K562 (cell line): ENCODE measurements around the gene NEMP2.

Experiments used
- HNRNPK ChIP-seq: fragments of 200-400 bp; formaldehyde crosslinking; IDR thresholded peaks from one replicate; pipeline ENCODE4 v1.6.1; 2018; ENCODE audit warnings: mild to moderate bottlenecking, low read depth, low read length; ENCODE audit not compliant: poor library complexity, severe bottlenecking
- PKNOX1 ChIP-seq: fragments of 450-650 bp; IDR thresholded peaks from 2 replicates; pipeline ENCODE4 v1.6.1; 2016
- POLR2A ChIP-seq: fragments of 450-650 bp; conservative IDR thresholded peaks from 2 replicates; pipeline ENCODE4 v1.6.1; 2016
- RFX1 ChIP-seq: fragments of 450-650 bp; IDR thresholded peaks from 2 replicates; pipeline ENCODE4 v1.6.1; 2016; ENCODE audit warnings: mild to moderate bottlenecking, moderate library complexity
- SIN3A ChIP-seq, 2 experiments: fragments of 150-350 bp in 1 of 2; IDR thresholded peaks; 2 replicates each; pipeline ENCODE4 v1.6.1; 2011 to 2016; ENCODE audit warnings: borderline replicate concordance in 2 of 2, low read depth in 2 of 2, low read length in 2 of 2, mild to moderate bottlenecking in 2 of 2, moderate library complexity in 2 of 2; ENCODE audit not compliant: control insufficient read depth in 1 of 2
- TAF1 ChIP-seq: IDR thresholded peaks from 2 replicates; pipeline ENCODE4 v1.6.1; 2011; ENCODE audit warnings: mild to moderate bottlenecking, low read length, moderate library complexity; ENCODE audit not compliant: insufficient read depth, control insufficient read depth, severe bottlenecking; ENCODE audit errors: extremely low read depth
- ZFP91 ChIP-seq: sonication (generic); formaldehyde crosslinking; IDR thresholded peaks from 2 replicates; pipeline ENCODE4 v1.8.0; 2022; ENCODE audit warnings: mild to moderate bottlenecking, missing genetic modification reagents
- TF ChIP-seq, protein P1 (sequence below): sonication (generic); IDR thresholded peaks from 2 replicates; pipeline ENCODE4 v1.6.1; 2016
- TF ChIP-seq, protein P2 (sequence below): IDR thresholded peaks from 2 replicates; pipeline ENCODE4 v1.6.1; 2012; ENCODE audit warnings: low read depth, low read length, improper control_type of control experiment, borderline replicate concordance
- TF ChIP-seq, protein P3 (sequence below): fragments of 250-450 bp; sonication (Bioruptor Pico); IDR thresholded peaks from 2 replicates; pipeline ENCODE4 v1.5.0; 2020; ENCODE audit warnings: mild to moderate bottlenecking
- TF ChIP-seq, protein P4 (sequence below): sonication (generic); formaldehyde crosslinking; IDR thresholded peaks from 2 replicates; pipeline ENCODE4 v1.8.0; 2022; ENCODE audit warnings: missing genetic modification reagents, mild to moderate bottlenecking, borderline replicate concordance
- TF ChIP-seq, protein P5 (sequence below), 3 experiments: IDR thresholded peaks in 2 of 3; conservative IDR thresholded peaks in 1 of 3; 2 replicates each; pipeline ENCODE4 v1.5.1; 2011 to 2012; ENCODE audit warnings: low read length in 3 of 3, mild to moderate bottlenecking in 3 of 3, control low read depth in 2 of 3, improper control_type of control experiment in 1 of 3, inconsistent platforms in 1 of 3, low read depth in 1 of 3, mixed read lengths in 1 of 3, moderate library complexity in 1 of 3; ENCODE audit not compliant: insufficient read depth in 2 of 3

GRCh38 chr2:190497428-190497827 is 37.1 kb downstream of the NEMP2 start:
- TF ChIP-seq HNRNPK (no peak), TAF1 (no peak), ZFP91 (CRISPR knock-in tag) (no peak), RFX1 (peak; percentile 65), POLR2A (no peak), PKNOX1 (peak; percentile 70), SIN3A (IDR thresholded peaks at IDR 0.05; ENCODE audit: borderline replicate concordance in 2 of 2, control insufficient read depth in 1 of 2, low read depth in 2 of 2, low read length in 2 of 2) (no peak)
- TF ChIP-seq, protein P1, sequence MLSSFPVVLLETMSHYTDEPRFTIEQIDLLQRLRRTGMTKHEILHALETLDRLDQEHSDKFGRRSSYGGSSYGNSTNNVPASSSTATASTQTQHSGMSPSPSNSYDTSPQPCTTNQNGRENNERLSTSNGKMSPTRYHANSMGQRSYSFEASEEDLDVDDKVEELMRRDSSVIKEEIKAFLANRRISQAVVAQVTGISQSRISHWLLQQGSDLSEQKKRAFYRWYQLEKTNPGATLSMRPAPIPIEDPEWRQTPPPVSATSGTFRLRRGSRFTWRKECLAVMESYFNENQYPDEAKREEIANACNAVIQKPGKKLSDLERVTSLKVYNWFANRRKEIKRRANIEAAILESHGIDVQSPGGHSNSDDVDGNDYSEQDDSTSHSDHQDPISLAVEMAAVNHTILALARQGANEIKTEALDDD = no peak
- TF ChIP-seq, protein P2, sequence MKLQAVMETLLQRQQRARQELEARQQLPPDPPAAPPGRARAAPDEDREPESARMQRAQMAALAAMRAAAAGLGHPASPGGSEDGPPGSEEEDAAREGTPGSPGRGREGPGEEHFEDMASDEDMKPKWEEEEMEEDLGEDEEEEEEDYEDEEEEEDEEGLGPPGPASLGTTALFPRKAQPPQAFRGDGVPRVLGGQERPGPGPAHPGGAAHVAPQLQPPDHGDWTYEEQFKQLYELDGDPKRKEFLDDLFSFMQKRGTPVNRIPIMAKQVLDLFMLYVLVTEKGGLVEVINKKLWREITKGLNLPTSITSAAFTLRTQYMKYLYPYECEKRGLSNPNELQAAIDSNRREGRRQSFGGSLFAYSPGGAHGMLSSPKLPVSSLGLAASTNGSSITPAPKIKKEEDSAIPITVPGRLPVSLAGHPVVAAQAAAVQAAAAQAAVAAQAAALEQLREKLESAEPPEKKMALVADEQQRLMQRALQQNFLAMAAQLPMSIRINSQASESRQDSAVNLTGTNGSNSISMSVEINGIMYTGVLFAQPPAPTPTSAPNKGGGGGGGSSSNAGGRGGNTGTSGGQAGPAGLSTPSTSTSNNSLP = no peak
- TF ChIP-seq, protein P3, sequence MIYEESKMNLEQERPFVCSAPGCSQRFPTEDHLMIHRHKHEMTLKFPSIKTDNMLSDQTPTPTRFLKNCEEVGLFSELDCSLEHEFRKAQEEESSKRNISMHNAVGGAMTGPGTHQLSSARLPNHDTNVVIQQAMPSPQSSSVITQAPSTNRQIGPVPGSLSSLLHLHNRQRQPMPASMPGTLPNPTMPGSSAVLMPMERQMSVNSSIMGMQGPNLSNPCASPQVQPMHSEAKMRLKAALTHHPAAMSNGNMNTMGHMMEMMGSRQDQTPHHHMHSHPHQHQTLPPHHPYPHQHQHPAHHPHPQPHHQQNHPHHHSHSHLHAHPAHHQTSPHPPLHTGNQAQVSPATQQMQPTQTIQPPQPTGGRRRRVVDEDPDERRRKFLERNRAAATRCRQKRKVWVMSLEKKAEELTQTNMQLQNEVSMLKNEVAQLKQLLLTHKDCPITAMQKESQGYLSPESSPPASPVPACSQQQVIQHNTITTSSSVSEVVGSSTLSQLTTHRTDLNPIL = no peak
- TF ChIP-seq, protein P4, sequence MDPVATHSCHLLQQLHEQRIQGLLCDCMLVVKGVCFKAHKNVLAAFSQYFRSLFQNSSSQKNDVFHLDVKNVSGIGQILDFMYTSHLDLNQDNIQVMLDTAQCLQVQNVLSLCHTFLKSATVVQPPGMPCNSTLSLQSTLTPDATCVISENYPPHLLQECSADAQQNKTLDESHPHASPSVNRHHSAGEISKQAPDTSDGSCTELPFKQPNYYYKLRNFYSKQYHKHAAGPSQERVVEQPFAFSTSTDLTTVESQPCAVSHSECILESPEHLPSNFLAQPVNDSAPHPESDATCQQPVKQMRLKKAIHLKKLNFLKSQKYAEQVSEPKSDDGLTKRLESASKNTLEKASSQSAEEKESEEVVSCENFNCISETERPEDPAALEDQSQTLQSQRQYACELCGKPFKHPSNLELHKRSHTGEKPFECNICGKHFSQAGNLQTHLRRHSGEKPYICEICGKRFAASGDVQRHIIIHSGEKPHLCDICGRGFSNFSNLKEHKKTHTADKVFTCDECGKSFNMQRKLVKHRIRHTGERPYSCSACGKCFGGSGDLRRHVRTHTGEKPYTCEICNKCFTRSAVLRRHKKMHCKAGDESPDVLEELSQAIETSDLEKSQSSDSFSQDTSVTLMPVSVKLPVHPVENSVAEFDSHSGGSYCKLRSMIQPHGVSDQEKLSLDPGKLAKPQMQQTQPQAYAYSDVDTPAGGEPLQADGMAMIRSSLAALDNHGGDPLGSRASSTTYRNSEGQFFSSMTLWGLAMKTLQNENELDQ (CRISPR knock-in tag) = no peak
- TF ChIP-seq, protein P5, sequence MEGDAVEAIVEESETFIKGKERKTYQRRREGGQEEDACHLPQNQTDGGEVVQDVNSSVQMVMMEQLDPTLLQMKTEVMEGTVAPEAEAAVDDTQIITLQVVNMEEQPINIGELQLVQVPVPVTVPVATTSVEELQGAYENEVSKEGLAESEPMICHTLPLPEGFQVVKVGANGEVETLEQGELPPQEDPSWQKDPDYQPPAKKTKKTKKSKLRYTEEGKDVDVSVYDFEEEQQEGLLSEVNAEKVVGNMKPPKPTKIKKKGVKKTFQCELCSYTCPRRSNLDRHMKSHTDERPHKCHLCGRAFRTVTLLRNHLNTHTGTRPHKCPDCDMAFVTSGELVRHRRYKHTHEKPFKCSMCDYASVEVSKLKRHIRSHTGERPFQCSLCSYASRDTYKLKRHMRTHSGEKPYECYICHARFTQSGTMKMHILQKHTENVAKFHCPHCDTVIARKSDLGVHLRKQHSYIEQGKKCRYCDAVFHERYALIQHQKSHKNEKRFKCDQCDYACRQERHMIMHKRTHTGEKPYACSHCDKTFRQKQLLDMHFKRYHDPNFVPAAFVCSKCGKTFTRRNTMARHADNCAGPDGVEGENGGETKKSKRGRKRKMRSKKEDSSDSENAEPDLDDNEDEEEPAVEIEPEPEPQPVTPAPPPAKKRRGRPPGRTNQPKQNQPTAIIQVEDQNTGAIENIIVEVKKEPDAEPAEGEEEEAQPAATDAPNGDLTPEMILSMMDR (IDR thresholded peaks at IDR 0.05 in 2 of 3, conservative IDR thresholded peaks at IDR 0.05 in 1 of 3; ENCODE audit: insufficient read depth in 2 of 3, low read depth in 1 of 3, low read length in 3 of 3) = no peak
